CD4-positive, alpha-beta T cell treated with Interleukin-15 for 1 hour (primary cell): Measurements from ENCODE around the gene GPR17.

ENCODE experiments used
- DNase-seq: peaks from one replicate; pipeline ENCODE4 v3.0.0-alpha.2; 2020

GPR17 gene, protein sequence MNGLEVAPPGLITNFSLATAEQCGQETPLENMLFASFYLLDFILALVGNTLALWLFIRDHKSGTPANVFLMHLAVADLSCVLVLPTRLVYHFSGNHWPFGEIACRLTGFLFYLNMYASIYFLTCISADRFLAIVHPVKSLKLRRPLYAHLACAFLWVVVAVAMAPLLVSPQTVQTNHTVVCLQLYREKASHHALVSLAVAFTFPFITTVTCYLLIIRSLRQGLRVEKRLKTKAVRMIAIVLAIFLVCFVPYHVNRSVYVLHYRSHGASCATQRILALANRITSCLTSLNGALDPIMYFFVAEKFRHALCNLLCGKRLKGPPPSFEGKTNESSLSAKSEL

DNA sequence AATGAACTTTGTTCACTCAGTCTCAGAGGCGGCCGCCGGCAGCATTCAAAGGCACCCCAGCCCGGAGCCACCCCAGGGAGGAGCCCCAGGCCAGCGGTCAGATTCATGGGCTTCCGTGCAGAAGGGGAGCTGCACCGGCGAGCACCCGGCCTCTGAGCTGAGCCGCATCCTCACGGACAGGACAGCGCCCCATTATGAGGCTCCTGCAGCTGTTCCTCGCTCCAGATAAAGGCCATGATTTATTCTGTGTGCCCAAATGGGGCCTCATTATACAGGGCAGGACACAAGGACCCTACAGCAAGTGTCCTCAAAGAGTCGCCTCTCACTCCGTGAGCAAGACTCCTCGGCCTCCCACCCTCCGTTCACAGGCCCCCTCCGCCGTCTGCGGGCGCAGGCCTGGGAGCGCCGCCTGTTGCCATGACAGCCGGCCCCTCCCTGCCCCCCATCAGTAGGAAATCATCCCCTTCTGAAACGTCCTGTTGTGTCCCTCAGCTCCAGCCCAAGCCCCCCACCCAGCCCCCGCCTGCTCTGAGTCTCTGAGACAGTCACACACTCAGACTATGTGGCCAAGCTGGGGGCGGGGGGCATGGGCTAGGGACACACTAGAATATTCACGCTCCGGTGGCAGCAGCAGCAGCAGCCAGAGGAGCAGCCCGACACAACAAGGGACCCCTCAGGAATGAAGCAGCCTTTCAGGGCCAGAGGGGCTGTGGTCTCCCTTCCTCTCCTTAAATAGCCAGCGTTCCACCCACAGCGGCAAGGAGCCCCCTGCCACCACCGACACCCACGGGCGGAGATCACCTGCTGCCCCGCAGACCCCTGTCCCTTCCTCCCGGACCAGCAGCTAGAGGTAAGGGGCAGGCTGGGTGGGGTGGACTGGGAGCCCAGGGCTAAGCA, at the start of gene GPR17:
TSS of gene GPR17 (plus strand) at position 759 of the 897 bp plus-strand sequence. CDS start 4,583 bp downstream, outside the sequence.
- DNase-seq, result no peak

DNA sequence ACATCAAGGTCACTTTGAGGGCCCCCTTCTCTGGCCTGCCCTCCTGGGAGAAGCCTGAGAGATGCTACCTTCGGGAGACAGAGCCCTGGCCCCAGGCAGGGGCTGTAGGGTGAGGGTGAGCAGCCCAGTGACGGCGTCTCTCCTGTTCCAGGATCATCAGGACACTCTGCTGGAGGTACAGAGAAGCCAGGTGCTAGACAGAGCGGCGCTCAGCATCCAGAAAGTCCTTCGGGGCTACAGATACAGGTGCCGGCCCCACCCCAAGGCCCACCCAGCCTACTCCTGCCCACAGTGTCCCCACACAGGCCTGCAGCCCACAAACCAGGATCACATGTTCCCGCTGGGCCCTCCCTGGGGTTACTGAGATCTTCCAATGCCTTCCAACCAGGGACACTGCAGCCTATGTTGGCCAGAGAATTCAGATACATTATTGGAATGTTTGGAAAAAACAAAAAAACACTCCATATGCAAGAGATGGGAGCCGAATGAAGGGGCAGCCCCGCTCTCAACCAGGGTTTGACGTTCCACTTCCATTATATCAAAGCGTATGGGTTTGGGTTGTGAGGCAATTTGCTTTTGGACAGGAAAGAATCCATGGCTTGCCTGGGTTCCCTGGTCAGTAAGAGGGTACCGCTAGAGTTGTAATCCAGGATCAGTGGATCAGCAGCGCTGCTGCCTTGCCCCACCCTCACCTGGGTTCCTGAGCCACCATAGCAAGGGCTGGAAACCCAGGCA, 49.5 kb upstream of the GPR17 start:
- no peak for DNase-seq

- DNase-seq, result no peak
These were observed 48.6 kb upstream of the GPR17 start for GRCh38 chr2:127597046-127597983.

DNA sequence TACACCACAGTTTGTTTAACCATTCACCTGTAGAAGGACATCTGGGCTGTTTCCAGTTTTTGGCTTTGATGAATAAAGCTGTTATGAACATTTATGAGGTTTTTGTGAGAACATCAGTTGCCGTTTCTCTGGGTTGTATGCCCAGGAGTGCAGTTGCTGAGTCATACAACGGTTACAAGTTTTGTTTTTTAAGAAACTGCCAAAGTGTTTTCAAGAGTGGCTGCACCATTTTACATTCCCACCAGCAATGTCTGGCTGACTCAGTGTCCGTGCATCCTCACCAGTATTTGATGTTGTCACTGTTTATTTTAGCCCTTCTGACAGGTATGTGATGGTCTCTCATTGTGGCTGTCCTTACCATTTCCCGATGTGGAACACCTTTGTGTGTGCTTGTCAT, 48.0 kb upstream of the GPR17 start:
- no peak for DNase-seq

DNA sequence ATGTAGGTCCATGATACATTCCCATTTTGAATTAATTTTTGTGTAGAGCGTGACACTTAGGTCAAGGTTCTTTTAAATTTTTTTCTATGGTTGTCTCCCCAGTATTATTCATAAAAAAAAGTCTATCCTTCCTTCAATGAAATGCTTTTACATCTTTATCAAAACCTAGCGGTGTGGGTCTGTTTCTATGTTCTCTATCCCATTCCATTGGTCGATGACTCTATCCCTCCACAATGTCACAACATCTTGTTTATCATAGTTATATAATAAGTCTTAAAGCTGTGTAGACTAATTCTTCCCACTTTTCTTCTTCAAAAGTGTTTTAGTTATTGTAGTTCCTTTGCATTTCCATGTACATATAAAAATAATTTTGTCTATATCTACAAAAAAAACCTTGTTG, 47.2 kb upstream of the GPR17 start:
- no peak for DNase-seq

DNA sequence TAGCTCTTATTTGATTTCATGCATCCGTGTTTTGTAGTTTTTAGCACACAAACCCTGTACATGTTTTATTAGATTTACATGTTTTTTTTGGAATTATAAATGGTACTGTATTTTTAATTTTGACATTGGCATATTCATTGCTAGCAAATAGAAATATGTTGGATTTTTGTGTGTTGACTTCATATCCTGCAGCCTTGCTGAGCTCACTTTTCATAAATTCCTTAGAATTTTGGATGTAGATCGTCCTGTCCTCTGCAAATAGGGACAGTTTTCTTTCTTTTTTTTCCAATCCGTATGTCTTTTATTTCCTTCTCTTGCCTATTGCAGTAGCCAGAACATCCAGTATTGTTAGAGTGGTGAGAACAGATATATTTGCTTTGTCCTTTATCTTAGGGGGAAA, 46.7 kb upstream of the GPR17 start:
- DNase-seq, result no peak

DNA sequence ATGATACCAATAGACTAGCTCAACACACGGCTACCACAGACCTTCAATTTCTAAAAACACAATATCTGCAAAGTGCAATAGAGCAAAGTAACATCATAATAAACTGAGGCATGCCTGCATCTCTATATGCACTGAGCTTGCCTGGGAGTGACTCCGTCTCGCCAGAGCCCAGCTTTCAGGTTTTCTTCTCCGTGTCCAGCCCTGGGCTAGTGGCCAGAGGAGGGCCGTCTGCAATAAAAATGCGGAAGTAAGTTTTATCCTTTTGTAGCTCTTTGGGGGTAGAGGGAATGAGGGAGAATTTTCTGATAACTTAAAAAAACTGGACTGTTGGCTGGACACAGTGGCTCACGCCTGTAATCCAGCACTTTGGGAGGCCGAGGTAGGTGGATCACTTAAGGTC, 41.0 kb upstream of the GPR17 start:
- DNase-seq, result no peak

DNA sequence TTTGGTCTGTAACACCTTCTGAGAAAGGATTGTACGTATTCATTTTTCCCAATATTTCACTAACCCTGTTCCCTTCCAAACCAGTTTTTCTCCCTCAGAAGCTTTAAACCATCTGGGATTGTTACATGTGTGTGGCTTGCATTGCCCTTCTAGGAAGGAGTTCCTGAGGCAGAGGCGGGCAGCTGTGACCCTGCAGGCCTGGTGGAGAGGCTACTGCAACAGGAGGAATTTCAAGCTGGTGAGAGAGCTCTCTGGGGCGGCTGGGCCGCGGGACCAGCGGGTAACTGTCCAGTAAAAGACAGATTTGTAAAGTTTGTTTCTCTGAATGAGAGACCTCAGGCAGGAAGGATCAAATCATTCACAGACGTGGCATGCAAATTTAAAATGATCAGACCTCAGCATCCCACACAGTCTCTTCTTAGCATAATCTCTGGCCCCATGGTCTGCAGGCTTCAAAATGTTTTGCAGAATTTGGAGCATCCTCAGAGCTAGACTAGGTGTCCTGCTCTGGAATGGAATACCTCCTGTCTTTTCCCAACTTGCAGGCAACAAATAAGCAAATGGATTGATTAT, 40.2 kb upstream of the GPR17 start:
- no peak for DNase-seq

- no peak for DNase-seq
These were observed 39.1 kb upstream of the GPR17 start for GRCh38 chr2:127606625-127607398.

DNA sequence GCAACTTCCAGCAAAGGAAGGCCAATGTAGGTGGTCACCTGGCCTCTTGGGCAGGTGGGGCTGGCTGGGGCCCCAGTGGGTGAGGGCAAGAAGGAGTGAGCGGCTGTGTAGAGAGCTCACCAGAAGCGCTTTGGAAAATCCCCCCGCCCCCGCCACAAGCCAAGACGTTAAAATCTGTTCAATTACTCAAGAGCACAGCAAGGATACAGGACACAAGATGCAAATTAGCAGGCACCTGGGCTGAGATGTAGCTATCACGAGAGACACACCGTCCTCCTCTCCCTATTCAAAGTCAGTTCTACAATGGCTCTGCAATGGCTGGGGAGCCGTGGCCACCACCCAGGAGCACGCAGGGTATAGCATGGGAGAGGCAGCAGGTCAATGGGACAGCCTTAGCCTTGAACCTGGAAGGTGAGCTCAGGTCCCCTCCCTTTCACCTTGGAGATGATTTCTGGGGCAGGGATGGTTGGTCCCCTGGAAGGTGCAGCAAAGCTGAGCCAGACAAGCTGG, 38.5 kb upstream of the GPR17 start:
- no peak for DNase-seq

DNA sequence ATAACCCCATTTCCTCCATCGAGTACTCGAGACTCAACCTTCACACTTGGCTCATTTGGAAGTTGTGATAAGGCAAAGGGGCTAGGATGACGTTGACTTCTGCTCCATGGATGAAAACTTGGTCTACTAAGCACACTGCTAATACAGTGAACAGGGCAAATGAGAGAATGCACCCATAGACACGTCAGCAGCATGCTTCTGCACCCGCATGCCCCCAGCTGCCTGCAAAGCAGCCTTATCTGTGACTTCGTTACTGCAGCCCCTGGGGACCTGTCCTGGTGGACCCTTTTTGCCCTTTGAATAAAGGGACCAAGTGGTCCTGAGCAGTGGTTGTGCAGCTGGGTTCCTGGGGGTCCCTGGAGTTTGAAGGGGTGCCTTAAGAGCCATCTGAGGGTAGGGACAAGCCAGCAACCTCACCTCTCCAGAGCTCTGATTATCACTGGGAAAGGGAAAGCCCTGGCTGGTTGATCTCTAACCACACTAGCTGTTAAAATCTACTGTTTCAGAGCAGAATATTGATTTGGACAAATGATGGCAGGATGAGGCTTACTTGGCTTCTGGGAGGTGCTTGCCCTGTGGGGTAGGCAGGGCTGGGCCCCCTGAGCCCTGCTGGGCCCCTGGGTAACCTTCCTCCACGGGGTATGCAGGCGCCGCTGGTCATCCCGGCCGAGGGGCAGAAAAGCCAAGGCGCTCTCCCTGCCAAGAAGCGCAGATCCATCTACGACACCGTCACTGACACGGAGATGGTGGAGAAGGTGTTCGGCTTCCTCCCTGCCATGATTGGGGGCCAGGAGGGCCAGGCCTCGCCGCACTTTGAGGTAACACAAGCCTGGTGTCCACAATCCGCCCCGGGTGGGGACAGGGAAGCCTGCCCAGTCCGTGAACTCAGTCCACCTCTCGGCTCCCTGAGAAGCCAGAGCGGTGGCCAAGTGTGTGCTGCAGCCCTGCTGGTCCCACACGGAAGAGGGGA, 37.6 kb upstream of the GPR17 start:
- DNase-seq, result no peak

- no peak for DNase-seq
These were observed 36.8 kb upstream of the GPR17 start for GRCh38 chr2:127609031-127609751.

DNA sequence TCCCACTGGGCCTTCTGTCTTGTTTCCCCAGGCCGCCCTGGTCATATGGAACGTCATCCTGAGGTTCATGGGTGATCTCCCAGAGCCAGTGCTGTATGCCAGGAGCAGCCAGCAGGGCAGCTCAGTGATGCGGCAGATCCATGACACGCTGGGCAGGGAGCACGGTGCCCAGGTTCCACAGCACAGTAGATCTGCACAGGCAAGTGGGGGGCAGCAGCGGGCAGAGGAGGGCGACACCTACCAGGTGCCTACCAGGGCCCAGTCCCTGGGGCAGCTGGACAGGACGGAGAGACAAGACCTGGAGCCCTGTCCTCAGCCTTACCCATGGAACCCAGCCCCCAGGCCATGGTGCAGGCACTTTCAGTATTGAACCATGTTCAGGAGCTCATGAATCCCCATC, 36.1 kb upstream of the GPR17 start:
- no peak for DNase-seq

DNA sequence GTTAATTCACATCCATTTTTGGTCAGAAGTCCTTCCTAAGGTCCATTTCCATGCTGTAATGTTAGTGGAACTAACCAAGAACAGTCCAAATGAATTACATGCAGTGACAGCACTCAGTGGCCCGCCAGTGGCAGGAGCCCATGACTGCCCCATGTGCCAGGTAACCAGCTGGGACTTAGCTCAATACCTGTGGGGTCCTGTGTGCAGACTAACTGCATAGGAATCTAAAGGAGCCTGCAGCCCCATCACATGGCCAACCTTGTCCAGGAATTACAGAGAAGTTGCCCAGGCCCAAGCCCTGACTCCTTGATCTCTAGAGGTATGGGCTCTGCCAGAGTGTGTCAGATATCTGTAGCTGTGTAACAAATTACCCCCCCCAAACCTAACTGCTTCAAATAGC, 35.4 kb upstream of the GPR17 start:
- DNase-seq, result no peak

- DNase-seq, result no peak
These were observed 34.7 kb upstream of the GPR17 start for GRCh38 chr2:127611076-127611925.

- DNase-seq, result no peak
These were observed 33.7 kb upstream of the GPR17 start for GRCh38 chr2:127612111-127612822.

GRCh38 chr2:127614246-127614645, 31.7 kb upstream of the GPR17 start:
- DNase-seq, result no peak
